H9 (cell line): Measurements from ENCODE around the gene TMOD3. TPM values are rescaled to one million over a fixed set of nuclear protein-coding genes. Genes with fewer than 3 reads are reported as not detected.

ENCODE experiments used
- DNase-seq: peaks from one replicate; pipeline ENCODE4 v3.0.0-alpha.2; 2017
- H2AFZ ChIP-seq: one replicate; pipeline ENCODE4 v1.6.1; 2013; ENCODE audit warnings: mild to moderate bottlenecking, low read length, control low read depth, moderate library complexity
- H2AK5ac ChIP-seq: 2 replicates; pipeline ENCODE4 v1.6.1; 2013; ENCODE audit warnings: low read length, control low read depth, mixed read lengths; ENCODE audit not compliant: insufficient read length
- H2BK120ac ChIP-seq: one replicate; pipeline ENCODE4 v1.6.1; 2013; ENCODE audit warnings: low read depth, mild to moderate bottlenecking, low read length, control low read depth, inconsistent platforms; ENCODE audit not compliant: poor library complexity, severe bottlenecking
- H2BK12ac ChIP-seq: 2 replicates; pipeline ENCODE4 v1.6.1; 2013; ENCODE audit warnings: low read length, control low read depth, mixed read lengths, low read depth; ENCODE audit not compliant: insufficient read length
- H2BK15ac ChIP-seq: 2 replicates; pipeline ENCODE4 v1.6.1; 2013; ENCODE audit warnings: low read depth, low read length, control low read depth
- H2BK20ac ChIP-seq: one replicate; pipeline ENCODE4 v1.6.1; 2013; ENCODE audit warnings: low read depth, mild to moderate bottlenecking, low read length, control low read depth, inconsistent platforms; ENCODE audit not compliant: poor library complexity, severe bottlenecking
- H2BK5ac ChIP-seq: 2 replicates; pipeline ENCODE4 v1.6.1; 2013; ENCODE audit warnings: low read length, control low read depth, mixed read lengths; ENCODE audit not compliant: insufficient read length
- H3K14ac ChIP-seq: 2 replicates; pipeline ENCODE4 v1.6.1; 2013; ENCODE audit warnings: low read length, control low read depth; ENCODE audit not compliant: insufficient read depth
- H3K18ac ChIP-seq: 2 replicates; pipeline ENCODE4 v1.6.1; 2013; ENCODE audit warnings: low read depth, mild to moderate bottlenecking, mixed read lengths, low read length, control low read depth; ENCODE audit not compliant: insufficient read length
- H3K23ac ChIP-seq: 2 replicates; pipeline ENCODE4 v1.6.1; 2013; ENCODE audit warnings: low read length, control low read depth, mixed read lengths, low read depth; ENCODE audit not compliant: insufficient read length
- H3K23me2 ChIP-seq: 2 replicates; pipeline ENCODE4 v1.6.1; 2013; ENCODE audit warnings: low read depth, mild to moderate bottlenecking, mixed read lengths, low read length, control low read depth; ENCODE audit not compliant: insufficient read length, poor library complexity, severe bottlenecking
- H3K27ac ChIP-seq: 2 replicates; pipeline ENCODE4 v1.5.1; 2013; ENCODE audit warnings: low read length, control low read depth, mixed read lengths, low read depth; ENCODE audit not compliant: insufficient read length
- H3K27me3 ChIP-seq: 2 replicates; pipeline ENCODE4 v1.6.1; 2013; ENCODE audit warnings: low read length, control low read depth, inconsistent platforms; ENCODE audit not compliant: insufficient read depth
- H3K4ac ChIP-seq: 2 replicates; pipeline ENCODE4 v1.6.1; 2013; ENCODE audit warnings: low read depth, mild to moderate bottlenecking, control low read depth, inconsistent platforms, low read length, moderate library complexity
- H3K4me1 ChIP-seq: 2 replicates; pipeline ENCODE4 v1.6.1; 2013; ENCODE audit warnings: low read length, control low read depth, inconsistent platforms; ENCODE audit not compliant: insufficient read depth
- H3K4me2 ChIP-seq: 2 replicates; pipeline ENCODE4 v1.6.1; 2013; ENCODE audit warnings: low read length, control low read depth, mixed read lengths; ENCODE audit not compliant: insufficient read length, insufficient read depth
- H3K56ac ChIP-seq: 2 replicates; pipeline ENCODE4 v1.6.1; 2013; ENCODE audit warnings: low read depth, mild to moderate bottlenecking, mixed read lengths, low read length, control low read depth; ENCODE audit not compliant: insufficient read length
- H3K79me1 ChIP-seq: 2 replicates; pipeline ENCODE4 v1.6.1; 2013; ENCODE audit warnings: low read depth, mild to moderate bottlenecking, moderate library complexity, low read length, control low read depth, inconsistent platforms; ENCODE audit not compliant: insufficient read depth, poor library complexity, severe bottlenecking
- H3K79me2 ChIP-seq: 2 replicates; pipeline ENCODE4 v1.6.1; 2013; ENCODE audit warnings: low read length, control low read depth, inconsistent platforms; ENCODE audit not compliant: insufficient read depth
- H3K9ac ChIP-seq: 2 replicates; pipeline ENCODE4 v1.6.1; 2013; ENCODE audit warnings: low read length, control low read depth, mixed read lengths; ENCODE audit not compliant: insufficient read length; ENCODE audit errors: extremely low read depth
- H3K9me3 ChIP-seq: one replicate; pipeline ENCODE4 v1.6.1; 2013; ENCODE audit warnings: low read depth, low read length, inconsistent platforms; ENCODE audit not compliant: control insufficient read depth
- H3T11ph ChIP-seq: one replicate; pipeline ENCODE4 v1.6.1; 2013; ENCODE audit warnings: mild to moderate bottlenecking, low read length, control low read depth, inconsistent platforms
- H4K20me1 ChIP-seq: one replicate; pipeline ENCODE4 v1.6.1; 2013; ENCODE audit not compliant: control insufficient read depth, insufficient read length, insufficient read depth
- H4K5ac ChIP-seq: 2 replicates; pipeline ENCODE4 v1.6.1; 2013; ENCODE audit warnings: low read depth, mild to moderate bottlenecking, mixed read lengths, low read length, control low read depth; ENCODE audit not compliant: insufficient read length
- H4K8ac ChIP-seq: replicated peaks from 2 replicates; pipeline ENCODE4 v1.6.1; 2013; ENCODE audit warnings: low read length, control low read depth, mixed read lengths, low read depth; ENCODE audit not compliant: insufficient read length
- H4K91ac ChIP-seq: 2 replicates; pipeline ENCODE4 v1.6.1; 2013; ENCODE audit warnings: low read depth, mild to moderate bottlenecking, moderate library complexity, mixed read lengths, low read length, control low read depth; ENCODE audit not compliant: insufficient read length
- H3K27ac Mint-ChIP-seq, 3 experiments: 2 replicates in 2 of 3; 3 replicates in 1 of 3; pipeline ENCODE4 v1.8.0; 2020 to 2021; ENCODE audit warnings: mixed read lengths in 3 of 3, mild to moderate bottlenecking in 1 of 3, moderate library complexity in 1 of 3
- H3K27me3 Mint-ChIP-seq: 2 replicates; pipeline ENCODE4 v1.8.0; 2021; ENCODE audit warnings: low read depth, mild to moderate bottlenecking, moderate library complexity, mixed read lengths
- H3K36me3 Mint-ChIP-seq, 3 experiments: 2 replicates in 2 of 3; 3 replicates in 1 of 3; pipeline ENCODE4 v1.8.0; 2020 to 2021; ENCODE audit warnings: low read depth in 3 of 3, mixed read lengths in 3 of 3; ENCODE audit not compliant: insufficient read depth in 1 of 3
- H3K4me1 Mint-ChIP-seq, 2 experiments: 2 replicates each; pipeline ENCODE4 v1.8.0; 2020; ENCODE audit warnings: mixed read lengths in 2 of 2
- H3K4me3 Mint-ChIP-seq, 2 experiments: 2 replicates in 1 of 2; 3 replicates in 1 of 2; pipeline ENCODE4 v1.8.0; 2020 to 2021; ENCODE audit warnings: mild to moderate bottlenecking in 2 of 2, mixed read lengths in 2 of 2, moderate library complexity in 1 of 2
- H3K9me3 Mint-ChIP-seq, 2 experiments: 2 replicates in 1 of 2; 3 replicates in 1 of 2; pipeline ENCODE4 v1.8.0; 2020; ENCODE audit warnings: mild to moderate bottlenecking in 2 of 2, mixed read lengths in 2 of 2, moderate library complexity in 1 of 2
- WGBS: extraction: QIAGEN DNeasy Blood & Tissue Kit; methylation state at CpG from one replicate; pipeline ENCODE4 v1.1.7; 2013; ENCODE audit warnings: missing lambda C conversion rate, low lambda C conversion rate, mixed read lengths; ENCODE audit not compliant: insufficient read length; ENCODE audit errors: extremely low coverage; 5-methylcytosine and 5-hydroxymethylcytosine counted together
- total RNA-seq: library from RNA; stranded (reverse); gene quantifications from 2 replicates; pipeline ENCODE4 v1.2.1, GENCODE V29; 2021
- TF ChIP-seq, protein P1 (sequence below): fragments of 200-600 bp; sonication (generic); conservative IDR thresholded peaks from 3 replicates; pipeline ENCODE4 v1.8.0; 2021; ENCODE audit warnings: antibody characterized with exemption, mild to moderate bottlenecking

The TMOD3 gene
- total RNA-seq, 1 experiment from 2014 or later = 24.7 TPM

DNA sequence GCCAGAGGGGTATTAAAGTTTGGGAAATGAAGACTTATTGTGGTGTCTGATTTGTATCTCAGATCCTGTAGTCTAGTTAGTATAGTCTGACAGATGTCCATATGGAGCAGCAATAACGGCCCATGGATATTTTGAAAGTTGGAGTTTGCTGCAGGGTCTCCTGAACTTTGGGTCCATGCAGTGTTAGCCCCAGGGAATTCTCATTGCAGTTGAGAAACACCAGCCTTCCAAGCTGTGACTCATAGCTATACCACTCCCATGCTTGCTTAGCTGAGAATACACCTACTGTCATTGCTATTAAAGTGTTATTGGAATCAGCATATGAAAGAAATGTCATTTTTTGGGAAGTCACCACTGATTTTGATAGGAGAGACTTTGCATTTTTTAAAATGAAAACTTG is 48.8 kb upstream of the TMOD3 start:
- no peaks in the 10 kb centered on the region for H3K27me3 Mint-ChIP-seq
- H3K14ac ChIP-seq = no peak overlapping the region
- H4K8ac ChIP-seq = no peak overlapping the region
- H3T11ph ChIP-seq = no peak overlapping the region
- H3K23ac ChIP-seq = no peak overlapping the region
- no peaks in the 10 kb centered on the region for H3K23me2 ChIP-seq
- H4K20me1 ChIP-seq = no peaks in the 10 kb centered on the region
- H3K18ac ChIP-seq = no peak overlapping the region
- H3K27ac Mint-ChIP-seq = no peak overlapping the region
- H3K4me3 Mint-ChIP-seq = no peak overlapping the region
- H3K56ac ChIP-seq = no peak overlapping the region
- H3K9me3 ChIP-seq = no peaks in the 10 kb centered on the region
- H3K9ac ChIP-seq = no peak overlapping the region
- no peak overlapping the region for H3K4ac ChIP-seq
- no CpG with 5 or more reads among the region's 1 CpG for WGBS
- H2BK120ac ChIP-seq = no peak overlapping the region
- H3K9me3 Mint-ChIP-seq = peaks cover 2 to 3% of the 10 kb centered on the region in 2 experiments; a peak in 2 of 5 replicates
- H4K5ac ChIP-seq = no peak overlapping the region
- DNase-seq = no peak
- no peak overlapping the region for H2BK5ac ChIP-seq
- TF ChIP-seq, protein P1, sequence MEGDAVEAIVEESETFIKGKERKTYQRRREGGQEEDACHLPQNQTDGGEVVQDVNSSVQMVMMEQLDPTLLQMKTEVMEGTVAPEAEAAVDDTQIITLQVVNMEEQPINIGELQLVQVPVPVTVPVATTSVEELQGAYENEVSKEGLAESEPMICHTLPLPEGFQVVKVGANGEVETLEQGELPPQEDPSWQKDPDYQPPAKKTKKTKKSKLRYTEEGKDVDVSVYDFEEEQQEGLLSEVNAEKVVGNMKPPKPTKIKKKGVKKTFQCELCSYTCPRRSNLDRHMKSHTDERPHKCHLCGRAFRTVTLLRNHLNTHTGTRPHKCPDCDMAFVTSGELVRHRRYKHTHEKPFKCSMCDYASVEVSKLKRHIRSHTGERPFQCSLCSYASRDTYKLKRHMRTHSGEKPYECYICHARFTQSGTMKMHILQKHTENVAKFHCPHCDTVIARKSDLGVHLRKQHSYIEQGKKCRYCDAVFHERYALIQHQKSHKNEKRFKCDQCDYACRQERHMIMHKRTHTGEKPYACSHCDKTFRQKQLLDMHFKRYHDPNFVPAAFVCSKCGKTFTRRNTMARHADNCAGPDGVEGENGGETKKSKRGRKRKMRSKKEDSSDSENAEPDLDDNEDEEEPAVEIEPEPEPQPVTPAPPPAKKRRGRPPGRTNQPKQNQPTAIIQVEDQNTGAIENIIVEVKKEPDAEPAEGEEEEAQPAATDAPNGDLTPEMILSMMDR = no peak
- no peaks in the 10 kb centered on the region for H3K4me1 ChIP-seq
- no peaks in the 10 kb centered on the region for H3K79me1 ChIP-seq
- no peak overlapping the region for H3K27ac ChIP-seq
- no peak overlapping the region for H2BK20ac ChIP-seq
- peaks cover 3 to 5% of the 10 kb centered on the region in 2 experiments for H3K4me1 Mint-ChIP-seq
- H2AFZ ChIP-seq = no peak overlapping the region
- H4K91ac ChIP-seq = no peak overlapping the region
- H3K27me3 ChIP-seq = no peaks in the 10 kb centered on the region
- H3K79me2 ChIP-seq = no peaks in the 10 kb centered on the region
- H2BK15ac ChIP-seq = no peak overlapping the region
- peaks cover 0 to 4% (median 2%) of the 10 kb centered on the region in 3 experiments; a peak in 3 of 7 replicates for H3K36me3 Mint-ChIP-seq
- no peak overlapping the region for H2BK12ac ChIP-seq
- no peak overlapping the region for H3K4me2 ChIP-seq
- no peak overlapping the region for H2AK5ac ChIP-seq
